Ramos (cell line): Measurements from ENCODE around the gene ANKRD42.

Experiments used
- in situ Hi-C: fragments of 300-500 bp; cut with MboI; formaldehyde crosslinking; loops from one replicate; pipeline ENCODE4 v1.14.3; 2022; ENCODE audit warnings: low sequenced_read_pairs; ENCODE audit not compliant: unreplicated experiment

Gene ANKRD42

GRCh38 chr11:83282084-83282716, 88.7 kb downstream of the ANKRD42 start:
- in situ Hi-C loops, result loop anchor here (10.0 kb wide), 1 partner anchor 377 kb away; the partner anchor contains the start of genes DDIAS and PRCP

- in situ Hi-C loops, result loop anchor here (10.0 kb wide), 1 partner anchor 380 kb away; the partner anchor contains the start of genes DDIAS and PRCP
These were observed 91.1 kb downstream of the ANKRD42 start for GRCh38 chr11:83284501-83285150.

DNA sequence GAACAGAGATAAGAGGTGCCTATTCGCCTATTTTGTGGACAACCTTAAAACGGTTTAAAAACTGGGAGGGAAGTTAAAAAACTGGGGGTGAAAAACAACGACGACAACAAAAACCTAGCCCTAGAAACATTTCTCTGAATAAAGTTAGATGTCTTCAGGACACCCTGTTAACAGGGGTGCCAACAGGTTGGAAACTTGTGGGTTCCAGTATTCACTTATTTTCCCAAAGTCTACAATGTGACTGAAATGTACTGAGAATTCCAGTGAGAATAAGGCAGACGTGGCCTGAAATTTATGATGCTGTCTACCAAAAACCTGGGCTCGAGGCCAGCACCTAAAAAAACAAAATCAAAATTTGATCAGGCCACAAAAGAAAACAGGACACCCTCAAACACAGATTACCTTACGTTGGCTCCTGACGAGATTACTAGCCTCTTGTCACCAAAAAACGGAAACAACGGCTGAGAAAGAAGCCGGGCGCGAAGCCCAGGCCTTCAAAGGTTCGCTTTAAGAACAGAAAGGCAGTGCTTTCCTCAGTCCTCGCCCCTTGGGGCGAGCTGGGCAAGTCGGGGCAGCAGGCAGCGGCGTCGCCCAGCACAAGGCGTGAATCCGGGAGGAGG, 91.7 kb downstream of the ANKRD42 start:
- in situ Hi-C loops, result loop anchor here (10.0 kb wide), 1 partner anchor 380 kb away; the partner anchor contains the start of genes DDIAS and PRCP

GRCh38 chr11:83285771-83286528, 92.4 kb downstream of the ANKRD42 start, which contains the start of gene CCDC90B:
Gene CCDC90B (minus strand): TSS chr11:83286367. CDS start chr11:83285972, 395 bp downstream.
- in situ Hi-C loops, result loop anchor here (10.0 kb wide), 1 partner anchor 381 kb away; the partner anchor contains the start of genes DDIAS and PRCP

- in situ Hi-C loops, result loop anchor here (10.0 kb wide), 1 partner anchor 383 kb away; the partner anchor contains the start of genes DDIAS and PRCP
These were observed 94.1 kb downstream of the ANKRD42 start for GRCh38 chr11:83287631-83288030.

DNA sequence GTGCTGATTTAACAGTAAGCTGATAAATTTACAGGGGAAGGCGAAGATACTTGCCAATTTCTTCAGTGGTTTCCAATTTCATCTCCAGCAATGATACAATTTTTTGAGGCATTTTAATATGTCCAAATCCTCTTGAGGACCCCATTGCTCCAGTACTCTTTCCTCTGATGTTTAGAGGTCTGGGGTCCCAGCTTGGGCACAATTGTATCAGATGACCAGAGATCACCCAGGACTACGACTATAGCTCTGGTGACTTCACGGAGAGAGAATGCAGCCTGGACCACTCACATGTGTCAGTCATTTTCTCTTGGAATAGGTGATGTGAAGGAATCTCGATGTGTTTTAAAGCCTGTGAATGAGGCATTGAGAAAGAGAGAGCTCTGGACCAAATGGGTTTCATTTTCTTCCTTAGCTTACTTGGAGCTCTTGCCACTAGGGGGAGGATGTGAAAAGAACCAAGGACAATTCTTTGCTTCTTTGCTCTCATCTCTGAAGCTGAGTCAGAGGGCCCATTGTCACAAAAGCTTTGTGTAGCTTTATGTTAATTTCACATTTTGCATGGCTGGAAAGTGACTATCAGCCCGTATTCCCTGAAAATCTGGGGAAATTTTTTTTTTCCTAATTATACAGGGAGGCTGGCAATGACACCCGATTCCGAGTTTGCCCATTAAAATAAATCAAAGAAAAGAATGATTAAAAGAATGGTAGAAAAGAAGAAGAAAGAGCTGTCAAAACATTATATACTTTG, 99.4 kb downstream of the ANKRD42 start:
- in situ Hi-C loops, result loop anchor here (10.0 kb wide), 1 partner anchor 422 kb away; no protein-coding TSS in a partner anchor

DNA sequence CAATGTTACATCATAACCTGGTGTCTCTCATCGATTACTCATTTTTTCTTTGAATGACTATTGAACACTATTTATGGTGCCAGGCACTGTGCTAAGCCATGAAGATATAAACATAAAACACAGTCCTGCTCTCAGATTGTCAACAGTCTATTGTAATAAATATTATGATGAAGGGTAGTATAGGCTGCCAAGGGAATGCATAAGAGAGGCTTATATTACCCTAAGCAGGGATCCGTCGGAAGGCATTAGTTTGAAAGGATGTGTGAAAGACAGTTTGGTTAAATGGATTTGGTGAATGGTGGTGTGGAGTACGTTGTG, 99.9 kb downstream of the ANKRD42 start:
- in situ Hi-C loops, result loop anchor here (10.0 kb wide), 1 partner anchor 421 kb away; no protein-coding TSS in a partner anchor

GRCh38 chr11:83294208-83294607, 100.7 kb downstream of the ANKRD42 start:
- in situ Hi-C loops, result loop anchor here (10.0 kb wide), 1 partner anchor 421 kb away; no protein-coding TSS in a partner anchor
